ENCODE measurements around the gene HMCES.
"Not testable (repeated sequence)": the region's sequence is repeated elsewhere in the genome, so short reads cannot be mapped to it uniquely, and the experiment has no call there.

The HMCES gene

DNA sequence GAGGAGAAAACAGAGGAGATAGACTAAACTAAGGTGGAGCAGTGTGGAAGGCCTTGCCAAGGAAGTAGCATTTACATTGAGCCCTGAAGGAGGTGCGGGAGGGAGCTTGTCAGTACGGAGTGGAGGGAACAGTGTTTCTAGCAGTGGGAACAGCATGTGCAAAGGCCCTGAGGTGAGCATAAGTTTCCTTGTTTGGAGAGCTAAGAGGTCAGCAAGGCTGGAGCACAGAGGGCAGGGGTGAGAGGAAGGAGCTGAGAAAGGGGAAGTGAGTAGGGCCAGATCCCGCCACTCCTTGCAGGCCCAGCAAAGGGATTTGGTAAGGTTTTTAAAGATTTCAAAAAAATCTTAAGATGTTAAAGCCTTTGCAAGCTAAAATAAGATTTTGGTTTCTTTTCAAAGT is 70.1 kb downstream of the HMCES start:
- H3K4me3 ChIP-seq (ENCODE audit: low read depth, low read length): no peak overlapping the region
- TF ChIP-seq, protein P1, sequence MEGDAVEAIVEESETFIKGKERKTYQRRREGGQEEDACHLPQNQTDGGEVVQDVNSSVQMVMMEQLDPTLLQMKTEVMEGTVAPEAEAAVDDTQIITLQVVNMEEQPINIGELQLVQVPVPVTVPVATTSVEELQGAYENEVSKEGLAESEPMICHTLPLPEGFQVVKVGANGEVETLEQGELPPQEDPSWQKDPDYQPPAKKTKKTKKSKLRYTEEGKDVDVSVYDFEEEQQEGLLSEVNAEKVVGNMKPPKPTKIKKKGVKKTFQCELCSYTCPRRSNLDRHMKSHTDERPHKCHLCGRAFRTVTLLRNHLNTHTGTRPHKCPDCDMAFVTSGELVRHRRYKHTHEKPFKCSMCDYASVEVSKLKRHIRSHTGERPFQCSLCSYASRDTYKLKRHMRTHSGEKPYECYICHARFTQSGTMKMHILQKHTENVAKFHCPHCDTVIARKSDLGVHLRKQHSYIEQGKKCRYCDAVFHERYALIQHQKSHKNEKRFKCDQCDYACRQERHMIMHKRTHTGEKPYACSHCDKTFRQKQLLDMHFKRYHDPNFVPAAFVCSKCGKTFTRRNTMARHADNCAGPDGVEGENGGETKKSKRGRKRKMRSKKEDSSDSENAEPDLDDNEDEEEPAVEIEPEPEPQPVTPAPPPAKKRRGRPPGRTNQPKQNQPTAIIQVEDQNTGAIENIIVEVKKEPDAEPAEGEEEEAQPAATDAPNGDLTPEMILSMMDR (IDR thresholded peaks at IDR 0.05; ENCODE audit: low read depth, low read length): no peak
- in situ Hi-C loops (cut with HindIII; ENCODE audit: low sequenced_read_pairs): no loop called here
- no peak for DNase-seq (ENCODE audit: low read depth, low spot score)

DNA sequence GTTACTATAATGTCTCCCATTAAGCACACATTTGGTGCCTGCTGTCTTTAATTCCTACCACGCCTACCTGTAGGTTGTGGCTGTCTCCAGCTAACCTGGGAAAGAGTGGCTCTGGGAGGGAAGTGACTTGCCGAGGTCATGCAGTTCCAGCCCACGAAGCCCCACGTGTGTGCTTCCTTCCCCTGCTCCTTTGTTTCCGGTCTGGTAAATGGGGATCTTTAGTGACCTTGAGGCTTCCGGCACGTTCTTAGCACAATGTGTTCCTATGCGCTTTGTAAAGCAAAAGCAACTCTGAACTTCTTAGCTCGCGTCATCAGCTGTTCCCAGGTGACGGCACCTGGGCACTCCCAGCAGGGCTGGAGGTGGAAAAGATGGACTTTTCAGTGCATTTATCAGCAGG is 70.5 kb downstream of the HMCES start:
- in situ Hi-C loops (cut with HindIII; ENCODE audit: low sequenced_read_pairs); DNase-seq (ENCODE audit: low read depth, low spot score): not testable (repeated sequence)

DNA sequence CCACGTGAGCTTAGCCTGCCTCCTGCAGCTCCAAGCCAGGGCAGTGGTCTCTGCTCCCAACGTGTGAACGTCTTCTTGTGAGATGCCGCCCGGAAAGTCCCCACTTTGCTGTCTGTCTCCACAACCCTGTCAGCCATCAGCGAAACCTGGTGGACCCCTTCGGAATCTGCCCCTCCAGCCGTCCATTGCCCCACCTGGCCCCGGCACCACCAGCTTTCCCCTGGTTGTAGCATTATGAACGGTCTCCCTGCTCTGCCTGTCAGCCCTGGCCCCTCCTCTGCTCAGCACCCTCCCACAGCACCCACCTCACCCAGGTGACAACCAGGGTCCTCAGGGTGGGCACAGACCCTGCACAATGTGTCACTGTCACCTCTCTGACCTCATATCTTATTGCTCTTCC is 71.1 kb downstream of the HMCES start:
- TF ChIP-seq, protein P1 (IDR thresholded peaks at IDR 0.05; ENCODE audit: low read depth, low read length): no peak
- no peak overlapping the region for H3K4me3 ChIP-seq (ENCODE audit: low read depth, low read length)
- in situ Hi-C loops (cut with HindIII; ENCODE audit: low sequenced_read_pairs): no loop called here
- DNase-seq (ENCODE audit: low read depth, low spot score): no peak

More for the DNA sequence above, 70.5 kb downstream of the HMCES start:
- H3K4me3 ChIP-seq (ENCODE audit: low read depth, low read length): not testable (repeated sequence)

DNA sequence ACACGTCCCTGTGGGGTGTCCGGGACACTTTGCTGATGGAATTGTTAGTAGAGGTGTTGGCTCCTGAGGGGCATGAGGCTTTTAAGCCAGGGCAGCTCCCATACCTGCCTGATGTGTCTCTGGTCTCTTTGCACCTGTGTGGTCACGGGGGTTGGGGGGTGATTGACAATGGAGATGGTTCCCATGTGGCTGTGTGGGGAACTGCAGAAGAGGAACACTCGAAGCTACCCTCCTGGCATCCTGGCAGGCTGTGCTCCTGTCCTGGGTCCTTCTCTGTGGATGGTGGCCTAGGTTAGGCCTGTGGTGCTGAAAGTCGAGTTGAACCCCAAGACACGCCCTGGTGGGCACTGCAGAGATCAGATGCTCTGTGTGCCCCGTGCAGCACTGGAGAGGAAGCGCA is 73.4 kb downstream of the HMCES start:
- no peak overlapping the region for H3K4me3 ChIP-seq (ENCODE audit: low read depth, low read length)
- in situ Hi-C loops (cut with HindIII; ENCODE audit: low sequenced_read_pairs): no loop called here
- DNase-seq (ENCODE audit: low read depth, low spot score): no peak
- TF ChIP-seq, protein P1 (IDR thresholded peaks at IDR 0.05; ENCODE audit: low read depth, low read length): no peak

DNA sequence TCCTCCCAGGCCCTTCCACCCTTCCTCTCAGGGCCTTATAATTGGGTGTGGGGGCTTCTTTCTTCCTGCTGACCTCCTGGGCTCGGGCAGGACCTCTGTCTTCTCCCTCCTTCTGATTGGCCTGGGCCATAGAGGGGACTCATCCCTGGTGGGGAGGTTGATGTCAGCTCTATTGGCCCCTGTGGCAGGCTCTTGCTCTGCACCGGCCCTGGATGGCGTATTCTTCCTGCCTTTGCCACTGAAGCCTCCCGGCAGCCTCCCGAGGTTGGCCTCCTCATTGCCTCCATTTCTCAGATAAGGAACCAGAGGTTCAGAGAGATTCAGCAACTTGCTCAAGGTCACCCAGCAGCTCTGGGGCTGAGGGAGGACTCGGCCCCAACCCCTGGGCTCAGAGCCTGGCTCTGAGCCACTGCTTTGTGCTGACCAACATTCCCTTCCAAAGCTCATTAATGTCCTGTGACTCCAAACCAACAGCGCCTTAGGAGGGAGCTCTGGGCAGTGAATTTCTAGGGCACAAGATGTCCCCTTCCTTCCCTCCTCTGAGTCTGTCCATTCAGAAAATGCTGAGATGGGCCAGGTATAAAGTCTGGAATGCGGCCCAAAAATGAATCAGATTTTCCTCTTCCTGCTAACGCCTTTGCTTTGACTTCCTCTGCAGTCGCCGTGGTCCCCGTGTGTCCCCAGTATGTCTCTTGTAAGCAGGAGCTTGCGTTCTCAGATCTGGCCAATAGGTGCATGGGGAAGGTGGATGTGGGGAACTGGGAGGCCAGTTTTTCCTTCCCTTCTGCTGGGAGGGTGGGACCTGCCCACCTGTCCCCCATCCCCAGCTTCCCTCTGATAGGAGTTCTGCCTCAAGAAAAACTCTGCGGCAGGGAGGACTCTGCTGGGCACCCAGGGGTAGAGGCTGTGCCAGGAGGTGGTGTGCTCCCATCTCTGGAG is 74.2 kb downstream of the HMCES start:
- TF ChIP-seq, protein P1 (IDR thresholded peaks at IDR 0.05; ENCODE audit: low read depth, low read length): no peak
- no peak overlapping the region for H3K4me3 ChIP-seq (ENCODE audit: low read depth, low read length)
- in situ Hi-C loops (cut with HindIII; ENCODE audit: low sequenced_read_pairs): no loop called here
- DNase-seq (ENCODE audit: low read depth, low spot score): no peak

DNA sequence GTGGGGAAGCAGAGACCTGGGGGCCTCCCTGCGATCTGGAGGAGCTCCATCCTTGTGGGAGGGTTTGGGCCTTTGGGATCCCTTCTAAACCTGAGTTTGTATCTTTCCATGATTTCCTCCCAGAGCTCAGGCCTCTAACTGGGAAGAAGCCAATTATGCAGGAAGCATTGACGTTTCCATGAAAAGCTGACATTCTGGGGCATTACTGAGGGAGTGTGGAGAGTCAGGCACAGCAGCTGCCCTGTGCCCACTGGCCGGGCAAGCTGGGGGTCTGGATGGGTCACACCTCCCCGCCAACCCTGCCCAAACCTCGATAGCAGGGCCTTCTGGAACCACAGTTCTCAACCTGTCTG is 74.9 kb downstream of the HMCES start:
- no peak overlapping the region for H3K4me3 ChIP-seq (ENCODE audit: low read depth, low read length)
- TF ChIP-seq, protein P1 (IDR thresholded peaks at IDR 0.05; ENCODE audit: low read depth, low read length): no peak
- no peak for DNase-seq (ENCODE audit: low read depth, low spot score)
- in situ Hi-C loops (cut with HindIII; ENCODE audit: low sequenced_read_pairs): no loop called here

All from astrocyte of the spinal cord (primary cell).